ENCODE measurements around the gene IL17F.
"Not testable (repeated sequence)": the region's sequence is repeated elsewhere in the genome, so short reads cannot be mapped to it uniquely, and the experiment has no call there.

Gene IL17F

GRCh38 chr6:52249078-52249477, 4.8 kb upstream of the IL17F start:
- DNase-seq (ENCODE audit: extremely low read depth in 1 of 2, low read depth in 1 of 2): no peak

GRCh38 chr6:52245425-52245824, 1.1 kb upstream of the IL17F start:
- DNase-seq (ENCODE audit: extremely low read depth in 1 of 2, low read depth in 1 of 2): no peak

DNA sequence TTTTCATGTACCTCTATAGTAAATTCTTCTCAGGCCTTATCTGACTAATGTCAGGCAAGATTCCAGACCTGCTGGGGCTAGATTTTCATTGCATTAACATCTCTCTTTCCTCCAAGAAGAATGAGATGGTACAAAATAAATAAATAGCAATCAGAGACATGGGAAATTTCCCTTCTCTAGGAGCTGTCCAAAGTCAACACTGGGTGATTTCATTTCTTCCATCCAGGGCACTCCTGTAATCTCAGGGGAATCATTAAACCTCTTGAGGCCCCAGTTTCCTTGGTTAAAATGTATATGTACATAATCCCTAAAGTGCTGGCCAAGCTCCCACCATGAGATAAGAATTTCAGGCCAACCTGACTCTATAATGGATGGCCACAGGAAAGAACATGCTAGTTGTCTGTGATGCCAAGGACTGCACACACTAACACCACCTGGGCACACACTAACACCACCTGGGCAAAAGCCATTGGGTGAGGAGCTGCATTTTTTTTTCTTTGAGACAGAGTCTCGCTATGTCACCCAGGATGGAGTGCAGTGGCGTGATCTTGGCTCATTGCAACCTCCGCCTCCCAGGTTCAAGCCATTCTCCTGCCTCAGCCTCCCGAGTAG, 912 bp downstream of the IL17F start:
- no peak for DNase-seq (ENCODE audit: extremely low read depth in 1 of 2, low read depth in 1 of 2)

DNA sequence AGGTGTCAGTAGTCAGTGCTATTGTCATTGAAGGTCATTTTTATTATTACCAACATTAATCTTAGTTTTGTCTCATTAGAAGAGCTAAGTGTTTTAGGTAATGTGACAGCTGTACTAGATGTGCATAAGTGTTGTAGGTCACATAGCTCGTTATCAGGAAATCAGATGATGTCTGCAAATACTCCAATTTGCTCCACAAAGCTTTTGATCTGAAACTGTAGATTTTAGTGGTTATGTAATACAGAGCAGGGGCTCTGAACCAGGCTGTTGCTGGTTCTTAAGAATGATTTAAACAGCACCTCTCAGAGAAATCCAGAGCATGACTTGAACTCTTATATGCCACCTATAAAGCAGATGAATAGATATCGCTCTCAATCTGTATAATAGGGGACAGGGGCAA, 2.5 kb downstream of the IL17F start:
- DNase-seq (ENCODE audit: extremely low read depth in 1 of 2, low read depth in 1 of 2): no peak

GRCh38 chr6:52233975-52234823, 10.1 kb downstream of the IL17F start:
- no peak for DNase-seq (ENCODE audit: extremely low read depth in 1 of 2, low read depth in 1 of 2)

GRCh38 chr6:52233005-52233404, 11.3 kb downstream of the IL17F start:
- no peak for DNase-seq (ENCODE audit: extremely low read depth in 1 of 2, low read depth in 1 of 2)

GRCh38 chr6:52231406-52232127, 12.7 kb downstream of the IL17F start:
- DNase-seq (ENCODE audit: extremely low read depth in 1 of 2, low read depth in 1 of 2): no peak

- no peak for DNase-seq (ENCODE audit: extremely low read depth in 1 of 2, low read depth in 1 of 2)
Observed at GRCh38 chr6:52230685-52231084, 13.6 kb downstream of the IL17F start.

DNA sequence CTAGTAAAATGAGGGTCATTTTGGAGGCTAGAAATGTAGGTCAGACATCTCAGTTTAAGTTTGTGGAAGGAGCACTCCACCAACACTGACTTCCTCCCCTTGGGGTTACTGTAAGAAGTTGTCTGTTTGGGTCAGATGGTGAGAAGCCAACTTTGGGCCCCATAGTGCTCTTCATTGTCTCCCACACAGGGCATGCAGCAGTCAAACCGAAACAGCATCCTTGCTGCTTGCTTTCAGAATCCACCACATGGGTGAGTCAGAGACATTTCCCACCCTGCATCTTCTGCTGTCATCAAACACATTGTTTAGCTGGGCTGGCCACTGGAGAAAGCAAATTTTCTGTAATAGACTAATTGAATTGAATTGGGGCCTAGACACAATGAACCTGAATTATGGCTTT, 16.8 kb downstream of the IL17F start:
- no peak for DNase-seq (ENCODE audit: extremely low read depth in 1 of 2, low read depth in 1 of 2)

DNA sequence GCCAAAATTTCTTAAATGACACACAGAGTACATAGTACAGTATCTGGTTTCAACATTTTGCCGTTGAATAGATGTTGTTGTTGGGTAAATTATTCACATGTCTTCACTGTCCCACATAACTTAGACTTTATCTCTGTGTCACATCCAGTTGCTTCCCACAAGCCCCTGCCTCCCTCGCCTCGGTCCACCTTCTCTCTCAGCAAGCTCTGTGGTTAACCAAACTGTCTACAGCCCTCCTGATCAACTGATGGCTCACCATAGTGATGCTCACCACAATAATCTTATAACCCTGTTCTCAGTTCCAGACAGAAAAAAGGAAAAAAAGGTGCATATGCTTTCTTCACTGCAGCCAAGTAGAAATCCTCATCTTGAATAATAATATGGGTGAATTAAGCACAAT, 23.0 kb downstream of the IL17F start:
- no peak for DNase-seq (ENCODE audit: extremely low read depth in 1 of 2, low read depth in 1 of 2)

GRCh38 chr6:52217761-52218160, 26.5 kb downstream of the IL17F start:
- no peak for DNase-seq (ENCODE audit: extremely low read depth in 1 of 2, low read depth in 1 of 2)

- no peak for DNase-seq (ENCODE audit: extremely low read depth in 1 of 2, low read depth in 1 of 2)
Observed at GRCh38 chr6:52216932-52217575, 27.2 kb downstream of the IL17F start.

- no peak for DNase-seq (ENCODE audit: extremely low read depth in 1 of 2, low read depth in 1 of 2)
Observed at GRCh38 chr6:52215787-52216186, 28.5 kb downstream of the IL17F start.

- no peak for DNase-seq (ENCODE audit: extremely low read depth in 1 of 2, low read depth in 1 of 2)
Observed at GRCh38 chr6:52213127-52213526, 31.2 kb downstream of the IL17F start.

- DNase-seq (ENCODE audit: extremely low read depth in 1 of 2, low read depth in 1 of 2): no peak
Observed at GRCh38 chr6:52210227-52210626, 34.1 kb downstream of the IL17F start.

GRCh38 chr6:52209770-52210169, 34.5 kb downstream of the IL17F start:
- no peak for DNase-seq (ENCODE audit: extremely low read depth in 1 of 2, low read depth in 1 of 2)

DNA sequence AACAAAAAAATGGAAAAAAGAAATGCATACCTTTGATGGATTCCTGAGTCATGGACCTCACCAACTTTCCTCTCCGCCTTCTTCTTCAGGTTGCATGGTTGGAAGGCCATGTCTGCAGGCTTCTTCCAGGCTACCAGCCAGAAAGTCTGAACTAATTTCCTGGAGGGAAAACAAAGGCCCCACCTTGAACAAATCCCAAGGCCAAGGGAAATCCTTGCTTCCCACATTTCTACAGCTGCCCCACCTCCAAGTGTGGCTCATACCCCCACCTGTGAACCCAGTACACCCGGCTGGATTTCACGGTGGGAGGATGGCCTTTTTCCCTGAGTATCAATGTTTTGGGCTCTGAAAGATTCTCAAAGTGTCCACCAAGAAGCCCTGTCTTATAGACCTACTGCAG, 35.7 kb downstream of the IL17F start:
- DNase-seq (ENCODE audit: extremely low read depth in 1 of 2, low read depth in 1 of 2): no peak

GRCh38 chr6:52207066-52207465, 37.2 kb downstream of the IL17F start:
- no peak for DNase-seq (ENCODE audit: extremely low read depth in 1 of 2, low read depth in 1 of 2)

- DNase-seq (ENCODE audit: extremely low read depth in 1 of 2, low read depth in 1 of 2): no peak
Observed at GRCh38 chr6:52201493-52201892, 42.8 kb downstream of the IL17F start.

DNA sequence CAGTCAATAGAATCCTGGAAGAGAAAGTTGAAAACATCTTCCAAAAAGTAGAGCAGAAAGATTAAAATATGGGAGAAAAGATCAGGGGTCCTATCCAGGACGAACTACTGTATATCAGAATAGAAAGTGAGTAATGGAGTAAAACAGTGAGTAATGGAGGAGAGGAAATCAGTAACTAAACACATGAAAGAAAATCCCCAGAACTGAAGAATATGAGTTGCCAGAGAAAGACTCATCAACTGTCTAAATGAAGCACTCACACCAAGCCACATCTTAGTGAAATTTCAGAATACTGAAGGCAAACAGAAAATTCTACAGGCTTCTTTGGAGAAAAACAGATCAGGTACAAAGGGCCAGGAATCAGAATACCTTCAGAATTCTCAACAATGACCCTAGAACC, 43.3 kb downstream of the IL17F start:
- no peak for DNase-seq (ENCODE audit: extremely low read depth in 1 of 2, low read depth in 1 of 2)

DNA sequence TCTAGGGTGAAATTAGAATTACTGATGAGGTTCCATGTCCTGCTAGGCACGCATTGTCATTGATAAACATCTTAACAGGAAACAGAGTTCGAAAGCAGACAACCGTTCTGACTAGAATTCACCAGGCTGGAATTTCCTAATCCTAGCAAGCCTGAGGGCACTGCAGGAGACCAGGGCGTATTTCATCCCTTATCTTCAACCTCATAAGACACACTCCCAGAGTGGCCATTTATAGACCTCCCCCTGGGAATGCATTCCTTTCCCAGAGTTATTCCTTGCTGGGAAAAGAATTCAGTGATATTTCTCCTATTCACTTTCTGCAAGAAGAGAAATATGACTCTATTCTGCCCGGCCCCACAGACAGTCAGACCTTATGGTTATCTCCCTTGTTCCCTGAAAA, 44.2 kb downstream of the IL17F start:
- DNase-seq (ENCODE audit: extremely low read depth in 1 of 2, low read depth in 1 of 2): not testable (repeated sequence)

Data from activated CD8-positive, alpha-beta memory T cell treated with anti-CD3 and anti-CD28 coated beads for 1 hour (primary cell).